B cell (primary cell): ENCODE measurements around the gene CD79A.

Experiments
- CTCF ChIP-seq: fragments of 200-600 bp; IDR thresholded peaks from one replicate; pipeline ENCODE4 v1.8.0; 2022; ENCODE audit warnings: antibody characterized with exemption, mild to moderate bottlenecking
- EZH2 ChIP-seq: IDR thresholded peaks from 2 replicates; pipeline ENCODE4 v1.6.1; 2012; ENCODE audit warnings: borderline replicate concordance, low read depth, mild to moderate bottlenecking, moderate library complexity, low read length; ENCODE audit not compliant: insufficient read depth, poor library complexity, severe bottlenecking

GRCh38 chr19:41861846-41862245, 15.2 kb upstream of the CD79A start:
- TF ChIP-seq EZH2, result no peak
- TF ChIP-seq CTCF, result no peak
